ENCODE results near the gene IFNA6.
A peak's percentile ranks its signal among the peaks of the same experiment; 100 is the strongest.

Gene IFNA6

DNA sequence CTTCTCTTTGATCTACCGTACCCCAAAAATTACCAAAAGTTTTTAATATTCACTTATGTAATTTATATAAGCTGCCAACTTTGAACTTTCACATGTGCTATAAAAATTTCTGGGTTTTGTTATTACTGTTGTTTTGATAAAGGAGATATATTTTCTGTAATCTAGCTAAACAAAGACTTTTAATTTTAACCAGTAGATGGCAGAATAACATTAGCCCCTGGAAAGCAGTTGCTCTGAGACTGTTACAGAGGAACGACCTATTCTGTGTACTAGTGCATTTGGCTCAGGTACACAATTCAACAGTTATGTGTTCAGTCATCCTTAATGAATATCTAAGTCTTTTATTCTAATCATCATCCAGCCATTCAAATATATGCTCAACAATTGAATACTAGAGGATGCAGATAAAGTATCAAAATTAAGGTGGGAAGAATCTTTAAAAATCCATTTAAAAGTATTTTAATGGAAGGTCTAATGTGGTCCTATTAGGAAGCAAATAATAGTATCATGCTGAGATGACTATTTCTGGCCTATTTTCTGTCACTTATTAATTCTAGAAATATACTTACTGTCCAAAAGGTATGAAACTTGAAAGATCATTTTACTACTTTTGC, 24.1 kb downstream of the IFNA6 start:
- peak; percentile 21 for DNase-seq

DNA sequence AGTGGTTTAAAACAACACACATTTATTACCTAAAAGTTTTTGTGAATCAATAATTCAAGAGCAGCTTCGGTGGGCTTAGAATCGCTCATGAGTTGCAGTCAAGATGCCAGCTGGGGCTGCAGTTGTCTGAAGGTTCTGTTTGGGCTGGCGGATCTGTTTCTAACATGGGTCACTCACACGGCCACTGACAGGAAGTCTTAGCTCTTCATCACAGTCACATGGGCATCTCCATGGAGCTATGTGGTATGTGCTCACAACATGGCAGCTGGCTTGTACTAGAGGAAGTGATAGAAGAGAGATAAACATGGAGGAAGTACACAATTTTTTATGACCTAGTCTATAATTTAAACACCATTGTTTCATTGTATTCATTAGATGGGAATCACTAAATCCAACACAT, 26.6 kb downstream of the IFNA6 start:
- no peak for DNase-seq

DNA sequence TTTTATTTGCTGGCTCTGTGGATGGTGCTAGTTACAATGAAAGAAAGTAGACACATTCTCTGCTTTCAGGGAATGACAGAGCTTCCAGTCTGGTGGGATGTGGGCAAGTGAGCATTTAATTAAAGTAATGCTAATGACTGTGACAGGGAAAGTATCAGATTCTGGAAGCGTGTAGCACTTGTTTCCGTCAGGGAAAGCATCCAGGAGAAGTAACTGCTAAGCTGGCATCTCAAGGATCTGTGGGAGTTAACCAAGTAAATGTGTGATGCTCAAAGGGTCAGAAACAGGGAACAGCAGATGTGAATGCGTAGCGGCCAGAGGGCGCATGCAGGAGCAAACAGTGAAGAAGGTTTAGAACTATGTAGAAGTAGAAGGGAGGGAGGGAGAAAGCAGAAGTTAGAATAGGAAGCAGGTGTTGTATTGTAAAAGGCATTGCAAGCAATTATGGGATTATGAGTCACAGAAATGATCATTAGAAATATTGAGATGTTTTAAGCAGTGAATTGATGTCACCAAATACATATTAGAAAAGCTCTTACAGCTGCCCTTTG, 27.7 kb downstream of the IFNA6 start:
- no peak for DNase-seq

DNA sequence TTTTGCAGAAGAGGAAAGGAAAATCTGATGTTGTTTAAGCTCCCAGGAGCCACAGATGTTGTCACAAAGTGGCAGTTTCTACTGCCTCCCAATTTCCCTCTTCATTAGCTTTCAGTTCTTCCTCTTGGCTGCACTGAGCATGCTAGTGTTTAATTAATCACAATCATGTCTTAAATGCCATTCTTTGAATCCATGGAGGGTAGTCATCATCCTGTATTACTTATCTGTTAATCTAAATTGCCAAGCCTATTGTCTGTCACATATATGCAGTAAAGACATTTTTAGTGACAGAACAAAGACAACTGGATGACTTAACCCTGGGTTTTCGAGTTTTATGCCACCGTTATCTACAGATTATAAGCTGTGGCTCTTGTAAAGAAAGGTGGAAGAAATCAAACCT, 30.2 kb downstream of the IFNA6 start:
- no peak for DNase-seq

- peak; percentile 16 for DNase-seq
Observed at GRCh38 chr9:21317956-21318923, 32.4 kb downstream of the IFNA6 start.

DNA sequence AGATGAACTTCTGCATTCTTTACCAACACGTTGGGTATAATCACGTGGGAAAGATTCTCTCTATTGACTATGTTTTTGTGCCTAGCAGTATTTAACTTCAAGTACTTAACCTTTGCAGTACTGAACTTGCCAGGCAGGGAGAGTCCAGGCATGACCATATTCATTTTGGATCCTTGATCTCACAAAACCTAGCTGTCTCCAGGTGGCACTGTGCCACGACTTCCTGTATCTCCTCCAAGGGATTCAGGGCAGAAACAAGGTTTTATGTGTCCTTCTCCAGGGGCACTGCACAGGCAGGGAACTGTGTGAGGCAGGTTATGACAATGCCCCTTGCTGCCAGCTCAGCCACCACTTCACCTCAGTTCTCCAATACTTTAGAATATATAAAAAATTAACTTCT, 33.8 kb downstream of the IFNA6 start:
- DNase-seq = no peak

- DNase-seq = no peak
Observed at GRCh38 chr9:21316032-21316842, 34.5 kb downstream of the IFNA6 start.

DNA sequence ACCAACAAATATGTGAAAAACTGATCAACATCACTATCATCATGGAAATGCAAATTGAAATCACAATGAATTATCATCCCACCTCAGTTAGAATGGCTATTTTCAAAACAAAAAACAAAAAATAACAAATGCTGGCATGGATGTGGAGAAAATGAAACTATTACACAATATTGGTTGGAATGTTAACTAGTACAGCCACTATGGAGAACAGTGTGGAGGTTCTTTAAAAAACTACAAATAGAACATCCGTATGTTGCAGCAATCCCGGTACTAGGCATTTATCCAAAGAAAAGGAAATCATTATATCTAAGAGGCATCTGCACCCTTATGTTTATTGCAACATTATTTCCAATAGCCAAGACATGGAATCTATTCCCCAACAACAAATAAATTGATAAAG, 36.5 kb downstream of the IFNA6 start:
- DNase-seq = no peak

GRCh38 chr9:21311889-21312288, 38.8 kb downstream of the IFNA6 start:
- DNase-seq = no peak

DNA sequence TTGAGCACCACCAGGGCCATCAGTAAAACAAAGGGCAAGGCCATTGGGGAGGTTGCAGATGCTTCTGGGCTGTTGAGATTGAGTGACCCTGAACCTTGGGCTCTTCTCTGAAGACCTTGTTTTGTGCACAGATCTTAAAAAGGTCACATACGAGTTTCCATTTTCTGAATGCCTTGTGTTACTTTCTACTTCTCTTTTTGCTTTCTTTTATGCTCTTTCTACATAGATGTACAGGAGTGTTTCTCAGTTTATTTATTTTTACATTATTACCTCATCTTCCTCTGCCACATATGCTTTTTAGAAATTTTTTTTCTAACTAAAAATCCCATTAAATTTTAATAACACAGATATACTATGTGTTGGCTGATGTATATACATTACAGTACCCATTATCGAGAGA, 45.5 kb downstream of the IFNA6 start, which contains the start of gene IFNA5:
TSS of gene IFNA5 (minus strand) at position 101 of the 400 bp plus-strand sequence. CDS start at position 44, 57 bp downstream.
- no peak for DNase-seq

All from NCI-H2171 treated with DMSO at 0.1 percent for 48 hours (cell line).